ENCODE results near the gene NEK6. TPM values are rescaled to one million over a fixed set of nuclear protein-coding genes. Genes with fewer than 3 reads are reported as not detected.

Gene NEK6
- total and polyA plus RNA-seq, 2 of the 8 experiments (the other 6 are each of a cell fraction or from before 2014, with no cell fraction given): 17.7 to 19.7 TPM

DNA sequence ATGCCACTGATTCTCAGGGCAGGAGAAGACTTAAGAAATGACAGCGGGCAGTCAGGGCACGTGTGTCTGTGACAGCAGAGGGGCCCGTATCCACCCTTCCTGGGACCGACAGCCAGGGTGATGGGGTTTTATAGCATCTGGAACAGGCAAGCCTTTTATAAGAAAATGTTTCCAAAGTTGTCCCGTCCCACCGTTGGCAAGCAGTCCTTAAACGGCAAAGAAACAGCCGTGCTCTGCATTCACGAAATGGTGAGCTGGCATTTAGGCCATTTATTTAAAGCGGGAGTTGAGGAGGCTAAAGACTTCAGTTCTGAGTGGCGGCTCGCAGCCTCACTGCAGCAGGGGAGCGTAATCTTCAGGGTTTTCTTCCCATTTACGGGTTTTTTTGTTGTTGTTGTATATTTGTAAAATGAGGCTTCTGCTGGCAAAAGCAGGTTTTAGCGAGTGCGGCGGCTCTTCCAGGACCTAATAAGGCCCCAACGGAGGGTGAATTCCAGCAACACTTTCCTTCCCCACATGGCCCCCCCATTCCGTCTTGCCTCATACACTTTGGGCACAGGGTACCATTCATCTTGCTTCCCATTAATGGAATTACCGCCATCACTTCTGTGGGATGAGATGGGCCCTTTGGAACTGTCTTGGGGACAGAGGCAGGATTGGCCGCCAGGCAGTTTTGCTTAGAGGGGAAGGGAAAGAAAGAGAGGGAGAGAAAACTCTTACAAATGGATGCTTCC, 15.8 kb downstream of the NEK6 start (continued):
- TF ChIP-seq GABPA (IDR thresholded peaks at IDR 0.05; ENCODE audit: borderline replicate concordance, insufficient read depth, low read length): no peak
- TF ChIP-seq POU5F1 (IDR thresholded peaks at IDR 0.05; ENCODE audit: low read depth, low read length): no peak
- TF ChIP-seq SRF (IDR thresholded peaks at IDR 0.05; ENCODE audit: low read depth, low read length): no peak
- no peak for TF ChIP-seq SP1 (IDR thresholded peaks at IDR 0.05; ENCODE audit: low read depth, low read length)

Data from H1 (cell line).